Cardiac muscle cell (in vitro differentiated cells and primary cell): ENCODE results near the gene CHCHD3. TPM values are rescaled to one million over a fixed set of nuclear protein-coding genes. Genes with fewer than 3 reads are reported as not detected.

Experiments
- DNase-seq, 2 donors: peaks; one replicate each; pipeline versions ENCODE4 v3.0.0 to v3.0.0-alpha.2; 2010 to 2017; ENCODE audit warnings: low read depth in 1 of 2, low spot score in 1 of 2
- H3K27ac ChIP-seq: fragments of 200-600 bp; sonication (generic); 2 replicates; pipeline ENCODE4 v1.5.1; 2016
- H3K27me3 ChIP-seq: fragments of 200-600 bp; sonication (generic); 2 replicates; pipeline ENCODE4 v1.6.0; 2016; ENCODE audit warnings: control low read depth
- H3K36me3 ChIP-seq: fragments of 200-600 bp; sonication (generic); 2 replicates; pipeline ENCODE4 v1.5.1; 2016; ENCODE audit warnings: control low read depth
- H3K4me1 ChIP-seq: fragments of 200-600 bp; sonication (generic); 2 replicates; pipeline ENCODE4 v1.8.1; 2017; ENCODE audit warnings: low read depth, mild to moderate bottlenecking, mixed run types
- H3K4me3 ChIP-seq: fragments of 200-600 bp; sonication (generic); 2 replicates; pipeline ENCODE4 v1.5.1; 2016; ENCODE audit warnings: mild to moderate bottlenecking
- H3K9me3 ChIP-seq: fragments of 200-600 bp; sonication (generic); 2 replicates; pipeline ENCODE4 v1.5.1; 2017; ENCODE audit warnings: low read depth, mild to moderate bottlenecking, control low read depth
- polyA plus RNA-seq: library from polyadenylated mRNA; unstranded; fragments of >200 nt; fragmentation: Nextera tagmentation; extraction: Ambion mirVana; gene quantifications from 2 replicates; pipeline ENCODE4 v1.2.1, GENCODE V29; 2016
- total RNA-seq: library from RNA; depleted of rRNA; stranded (reverse); fragments of >200 nt; gene quantifications from 2 replicates; pipeline ENCODE4 v1.2.3, GENCODE V29; 2016
- TF ChIP-seq, protein P1 (sequence below): IDR thresholded peaks from 2 replicates; pipeline ENCODE4 v1.5.1; 2012; ENCODE audit warnings: low read depth, mild to moderate bottlenecking, low read length

Gene CHCHD3
- total and polyA plus RNA-seq, 2 experiments from 2014 or later = 95.1 to 127 TPM

DNA sequence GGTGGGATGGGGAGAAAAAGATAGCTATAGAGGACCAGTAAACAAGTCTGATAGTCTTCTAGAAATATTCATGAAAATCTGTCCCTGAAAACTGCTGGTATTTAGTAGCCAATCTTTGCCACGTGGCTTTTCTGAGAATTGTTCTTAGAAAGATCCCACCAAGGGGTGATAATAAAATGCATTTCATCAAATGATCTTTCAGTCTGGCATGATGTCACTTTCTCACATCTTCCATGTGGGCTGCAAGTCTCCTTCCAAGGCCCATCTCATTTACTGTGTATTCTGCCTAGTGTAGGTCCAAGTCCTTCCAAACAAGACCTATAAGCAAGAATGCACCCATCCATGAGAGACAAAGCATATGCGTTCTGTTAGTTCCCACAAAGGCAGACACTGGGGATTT, 226.0 kb downstream of the CHCHD3 start:
- no peak for DNase-seq
- TF ChIP-seq, protein P1, sequence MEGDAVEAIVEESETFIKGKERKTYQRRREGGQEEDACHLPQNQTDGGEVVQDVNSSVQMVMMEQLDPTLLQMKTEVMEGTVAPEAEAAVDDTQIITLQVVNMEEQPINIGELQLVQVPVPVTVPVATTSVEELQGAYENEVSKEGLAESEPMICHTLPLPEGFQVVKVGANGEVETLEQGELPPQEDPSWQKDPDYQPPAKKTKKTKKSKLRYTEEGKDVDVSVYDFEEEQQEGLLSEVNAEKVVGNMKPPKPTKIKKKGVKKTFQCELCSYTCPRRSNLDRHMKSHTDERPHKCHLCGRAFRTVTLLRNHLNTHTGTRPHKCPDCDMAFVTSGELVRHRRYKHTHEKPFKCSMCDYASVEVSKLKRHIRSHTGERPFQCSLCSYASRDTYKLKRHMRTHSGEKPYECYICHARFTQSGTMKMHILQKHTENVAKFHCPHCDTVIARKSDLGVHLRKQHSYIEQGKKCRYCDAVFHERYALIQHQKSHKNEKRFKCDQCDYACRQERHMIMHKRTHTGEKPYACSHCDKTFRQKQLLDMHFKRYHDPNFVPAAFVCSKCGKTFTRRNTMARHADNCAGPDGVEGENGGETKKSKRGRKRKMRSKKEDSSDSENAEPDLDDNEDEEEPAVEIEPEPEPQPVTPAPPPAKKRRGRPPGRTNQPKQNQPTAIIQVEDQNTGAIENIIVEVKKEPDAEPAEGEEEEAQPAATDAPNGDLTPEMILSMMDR = no peak

DNA sequence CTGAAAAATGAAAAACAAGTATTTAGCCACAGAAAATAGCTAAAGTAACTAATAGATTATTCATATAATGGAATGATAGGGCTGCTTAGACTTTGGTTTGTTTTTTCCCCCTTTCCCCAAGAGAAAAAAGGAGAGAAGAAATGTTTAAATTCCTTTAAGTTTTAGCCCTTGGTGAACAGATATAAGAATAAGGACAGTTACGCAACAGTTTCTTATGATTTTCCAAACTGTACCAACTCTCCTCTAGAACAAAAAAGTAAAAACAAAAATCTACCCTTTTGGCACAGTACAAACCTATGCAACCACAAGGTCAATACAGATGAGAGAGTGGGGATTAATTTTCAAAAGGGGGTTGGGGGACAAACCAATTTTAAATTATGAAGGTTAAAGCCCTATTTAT, 227.7 kb downstream of the CHCHD3 start:
- Histone ChIP-seq H3K9me3 (no peaks in the 10 kb centered on the region), H3K36me3 (no peaks in the 10 kb centered on the region), H3K27me3 (no peaks in the 10 kb centered on the region), H3K4me1 (no peaks in the 10 kb centered on the region), H3K4me3 (no peak overlapping the region), H3K27ac (no peak overlapping the region)
- no peak for DNase-seq
- TF ChIP-seq, protein P1 = no peak

More for the DNA sequence above, 226.0 kb downstream of the CHCHD3 start:
- no peaks in the 10 kb centered on the region for H3K27me3 ChIP-seq
- no peaks in the 10 kb centered on the region for H3K4me1 ChIP-seq
- H3K4me3 ChIP-seq = no peak overlapping the region
- no peaks in the 10 kb centered on the region for H3K9me3 ChIP-seq
- no peak overlapping the region for H3K27ac ChIP-seq
- H3K36me3 ChIP-seq = no peaks in the 10 kb centered on the region

DNA sequence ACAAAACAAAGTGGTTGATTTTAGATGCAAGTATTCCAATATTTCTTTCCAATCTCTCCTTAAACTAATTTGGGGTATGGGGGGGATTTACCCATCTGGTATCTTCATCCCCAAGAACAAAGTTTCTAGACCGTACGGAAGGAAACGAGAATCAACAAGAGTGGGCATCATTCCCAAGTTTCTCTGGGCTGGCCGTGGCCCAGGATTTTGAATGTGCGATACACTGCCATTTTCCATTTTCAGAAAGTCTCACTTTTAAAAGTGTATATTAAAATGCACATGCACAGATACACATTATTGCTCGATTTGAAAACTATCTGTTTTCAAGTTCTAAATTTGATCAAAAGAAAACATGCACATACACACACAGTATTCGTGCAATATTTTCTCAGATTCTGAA, 234.5 kb downstream of the CHCHD3 start:
- Histone ChIP-seq H3K4me1 (no peaks in the 10 kb centered on the region), H3K27me3 (no peaks in the 10 kb centered on the region), H3K4me3 (no peak overlapping the region), H3K9me3 (no peaks in the 10 kb centered on the region), H3K36me3 (no peaks in the 10 kb centered on the region), H3K27ac (no peak overlapping the region)
- TF ChIP-seq, protein P1 = no peak
- no peak for DNase-seq

DNA sequence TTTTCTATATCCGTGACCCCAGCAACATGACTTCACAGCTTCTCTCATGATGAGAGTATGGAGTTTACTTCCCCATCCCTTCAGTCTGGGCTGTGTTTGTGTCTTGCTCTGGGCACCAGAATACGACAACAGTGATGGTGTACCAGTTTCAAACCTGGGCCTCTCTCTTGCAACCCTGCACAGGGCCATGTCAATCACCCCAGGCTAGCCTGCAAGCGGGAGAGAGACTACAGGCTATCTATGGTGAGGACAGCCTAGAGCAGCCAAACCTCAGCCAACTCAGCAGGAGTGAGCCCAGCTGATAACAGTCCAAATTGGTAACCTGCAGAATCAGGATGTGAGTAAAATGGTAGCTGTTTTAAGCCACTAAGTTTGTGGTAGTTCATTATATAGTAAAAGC, 235.8 kb downstream of the CHCHD3 start:
- TF ChIP-seq, protein P1 = no peak
- Histone ChIP-seq H3K27me3 (no peaks in the 10 kb centered on the region), H3K4me3 (no peak overlapping the region), H3K9me3 (no peaks in the 10 kb centered on the region), H3K27ac (no peak overlapping the region), H3K4me1 (no peaks in the 10 kb centered on the region), H3K36me3 (no peaks in the 10 kb centered on the region)
- no peak for DNase-seq

DNA sequence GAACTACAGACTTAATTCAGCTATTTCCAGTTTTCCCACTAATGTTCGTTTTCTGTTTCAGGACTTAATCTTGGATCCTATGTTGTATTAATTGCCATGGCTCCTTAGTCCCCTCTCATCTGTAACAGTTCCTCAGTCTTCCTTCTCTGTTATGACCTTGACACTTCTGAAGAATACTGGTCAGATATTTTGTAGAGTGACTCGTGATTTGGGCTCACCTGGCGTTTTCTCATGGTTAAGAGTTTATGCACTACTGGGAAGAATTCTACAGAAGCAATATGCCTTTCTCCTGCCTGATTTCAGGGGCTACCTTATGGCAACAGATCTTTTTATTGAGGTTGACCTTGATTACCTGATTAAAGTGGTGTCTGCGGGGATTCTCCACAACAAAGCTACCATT, 239.4 kb downstream of the CHCHD3 start:
- H3K9me3 ChIP-seq = no peaks in the 10 kb centered on the region
- TF ChIP-seq, protein P1 = no peak
- no peak overlapping the region for H3K4me3 ChIP-seq
- H3K4me1 ChIP-seq = peaks cover 4% of the 10 kb centered on the region
- H3K27ac ChIP-seq = no peak overlapping the region
- no peaks in the 10 kb centered on the region for H3K27me3 ChIP-seq
- H3K36me3 ChIP-seq = no peaks in the 10 kb centered on the region
- no peak for DNase-seq

DNA sequence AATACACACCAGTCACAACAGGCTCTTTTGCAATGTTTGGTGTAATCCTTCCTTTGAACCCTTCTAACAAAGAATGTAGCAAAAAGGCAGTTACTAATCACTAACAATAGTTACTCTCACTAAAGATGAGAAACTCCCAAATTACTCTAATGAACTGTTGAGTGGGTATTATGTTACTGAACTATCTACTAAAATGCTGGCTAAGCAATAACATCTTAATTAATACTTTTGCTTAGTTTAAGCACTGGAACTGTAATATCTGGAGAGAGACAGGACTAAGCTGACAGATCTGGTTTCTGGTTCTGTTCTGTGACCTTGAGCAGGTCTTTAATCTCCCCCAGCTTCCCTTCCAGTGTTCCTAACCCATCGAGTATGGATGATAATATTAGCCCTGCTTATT, 241.7 kb downstream of the CHCHD3 start:
- Histone ChIP-seq H3K9me3 (no peaks in the 10 kb centered on the region), H3K27me3 (no peaks in the 10 kb centered on the region), H3K36me3 (no peaks in the 10 kb centered on the region), H3K4me3 (no peak overlapping the region), H3K4me1 (peaks cover 4% of the 10 kb centered on the region), H3K27ac (no peak overlapping the region)
- TF ChIP-seq, protein P1 = no peak
- DNase-seq = no peak
